Activated CD8-positive, alpha-beta T cell treated with anti-CD3 and anti-CD28 coated beads for 36 hours (primary cell): ENCODE measurements around the gene ARMC3. TPM values are rescaled to one million over a fixed set of nuclear protein-coding genes. Genes with fewer than 3 reads are reported as not detected.

Experiments used
- ATAC-seq: fragments of 200-7000 bp; cut with Tn5 transposase; one replicate; pipeline ENCODE4 v1.10.0; 2021; ENCODE audit warnings: mild to moderate bottlenecking, moderate library complexity
- CTCF ChIA-PET: fragments of 350-600 bp; sonication (Branson Sonifier 250); formaldehyde crosslinking; loops from one replicate; lab custom pipeline; 2021; ENCODE audit warnings: antibody characterized with exemption; lab: Charles Lee
- POLR2A ChIA-PET: fragments of 350-600 bp; sonication (Branson Sonifier 250); formaldehyde crosslinking; loops from one replicate; lab custom pipeline; 2021; ENCODE audit warnings: antibody characterized with exemption; lab: Charles Lee
- DNase-seq: peaks from one replicate; pipeline ENCODE4 v3.0.0-alpha.2; 2020
- H3K27ac Mint-ChIP-seq: one replicate; pipeline ENCODE4 v1.8.0; 2021; ENCODE audit warnings: mild to moderate bottlenecking, mixed read lengths
- H3K27me3 Mint-ChIP-seq: one replicate; pipeline ENCODE4 v1.8.0; 2021; ENCODE audit warnings: mixed read lengths
- H3K36me3 Mint-ChIP-seq: one replicate; pipeline ENCODE4 v1.8.0; 2021; ENCODE audit warnings: low read depth, mixed read lengths
- H3K4me1 Mint-ChIP-seq: one replicate; pipeline ENCODE4 v1.8.0; 2021; ENCODE audit warnings: low read depth, mixed read lengths
- H3K4me3 Mint-ChIP-seq: one replicate; pipeline ENCODE4 v1.8.0; 2021; ENCODE audit warnings: mild to moderate bottlenecking, moderate library complexity, mixed read lengths
- H3K9me3 Mint-ChIP-seq: one replicate; pipeline ENCODE4 v1.8.0; 2021; ENCODE audit warnings: mixed read lengths
- intact Hi-C: fragments of 100-400 bp; cut with micrococcal nuclease; formaldehyde crosslinking; loops from one replicate; pipeline ENCODE4 v1.10.0; 2022
- total RNA-seq, 2 experiments: library from RNA; stranded (reverse); gene quantifications; one replicate each; pipeline ENCODE4 v1.2.3, GENCODE V29; 2021
- TF ChIP-seq, protein P1 (sequence below): fragments of 200-600 bp; IDR thresholded peaks from one replicate; pipeline ENCODE4 v1.8.0; 2022; ENCODE audit warnings: antibody characterized with exemption, mild to moderate bottlenecking

Gene ARMC3
- total RNA-seq, 2 experiments from 2014 or later: not detected

GRCh38 chr10:23001901-23002516, 74.2 kb downstream of the ARMC3 start:
- DNase-seq: no peak
- TF ChIP-seq, protein P1, sequence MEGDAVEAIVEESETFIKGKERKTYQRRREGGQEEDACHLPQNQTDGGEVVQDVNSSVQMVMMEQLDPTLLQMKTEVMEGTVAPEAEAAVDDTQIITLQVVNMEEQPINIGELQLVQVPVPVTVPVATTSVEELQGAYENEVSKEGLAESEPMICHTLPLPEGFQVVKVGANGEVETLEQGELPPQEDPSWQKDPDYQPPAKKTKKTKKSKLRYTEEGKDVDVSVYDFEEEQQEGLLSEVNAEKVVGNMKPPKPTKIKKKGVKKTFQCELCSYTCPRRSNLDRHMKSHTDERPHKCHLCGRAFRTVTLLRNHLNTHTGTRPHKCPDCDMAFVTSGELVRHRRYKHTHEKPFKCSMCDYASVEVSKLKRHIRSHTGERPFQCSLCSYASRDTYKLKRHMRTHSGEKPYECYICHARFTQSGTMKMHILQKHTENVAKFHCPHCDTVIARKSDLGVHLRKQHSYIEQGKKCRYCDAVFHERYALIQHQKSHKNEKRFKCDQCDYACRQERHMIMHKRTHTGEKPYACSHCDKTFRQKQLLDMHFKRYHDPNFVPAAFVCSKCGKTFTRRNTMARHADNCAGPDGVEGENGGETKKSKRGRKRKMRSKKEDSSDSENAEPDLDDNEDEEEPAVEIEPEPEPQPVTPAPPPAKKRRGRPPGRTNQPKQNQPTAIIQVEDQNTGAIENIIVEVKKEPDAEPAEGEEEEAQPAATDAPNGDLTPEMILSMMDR: no peak
- peaks cover 19% of the 10 kb centered on the region for H3K27me3 Mint-ChIP-seq
- no peaks in the 10 kb centered on the region for H3K4me1 Mint-ChIP-seq
- intact Hi-C loops: no loop called here
- POLR2A ChIA-PET: no interaction called here
- no peak for ATAC-seq
- H3K4me3 Mint-ChIP-seq: no peak overlapping the region
- no peak overlapping the region for H3K27ac Mint-ChIP-seq
- H3K9me3 Mint-ChIP-seq: no peaks in the 10 kb centered on the region
- H3K36me3 Mint-ChIP-seq: no peaks in the 10 kb centered on the region
- CTCF ChIA-PET: interaction anchor here (2.2 kb wide), 1 partner anchor 13 kb away, joined by 8 read pairs; no protein-coding TSS in a partner anchor

DNA sequence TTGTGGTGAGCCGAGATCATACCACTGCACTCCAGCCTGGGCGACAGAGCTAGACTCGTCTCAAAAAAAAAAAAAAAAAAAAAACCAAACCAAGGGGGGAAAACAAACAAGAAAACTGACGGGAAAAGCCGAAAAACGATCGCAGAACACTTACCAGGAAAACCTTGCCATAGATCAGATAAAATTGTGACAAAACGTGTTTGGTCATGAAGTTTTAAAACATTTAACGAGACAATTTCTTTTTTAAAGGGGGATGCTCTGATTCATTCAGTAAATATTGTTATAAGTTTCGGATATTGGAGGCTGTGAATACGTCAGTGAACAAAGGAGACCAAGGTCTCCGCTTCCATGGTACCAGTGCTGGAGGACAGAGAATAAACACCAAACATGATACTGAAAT, 77.3 kb downstream of the ARMC3 start:
- TF ChIP-seq, protein P1: no peak
- no peak overlapping the region for H3K4me3 Mint-ChIP-seq
- ChIA-PET CTCF (no interaction called here), POLR2A (no interaction called here)
- no peaks in the 10 kb centered on the region for H3K9me3 Mint-ChIP-seq
- ATAC-seq (no peak), DNase-seq (no peak)
- H3K27ac Mint-ChIP-seq: no peak overlapping the region
- H3K36me3 Mint-ChIP-seq: no peaks in the 10 kb centered on the region
- no peaks in the 10 kb centered on the region for H3K4me1 Mint-ChIP-seq
- peaks cover 20% of the 10 kb centered on the region for H3K27me3 Mint-ChIP-seq
- intact Hi-C loops: no loop called here

GRCh38 chr10:23013581-23014335, 85.9 kb downstream of the ARMC3 start:
- Mint-ChIP-seq H3K36me3 (no peaks in the 10 kb centered on the region), H3K27me3 (peaks cover 15% of the 10 kb centered on the region), H3K4me3 (no peak overlapping the region), H3K27ac (no peak overlapping the region), H3K9me3 (no peaks in the 10 kb centered on the region), H3K4me1 (no peaks in the 10 kb centered on the region)
- POLR2A ChIA-PET: interaction anchor here (0.9 to 1.5 kb wide), 2 partner anchors 59 to 69 kb away, joined by 4 read pairs; no protein-coding TSS in a partner anchor
- TF ChIP-seq, protein P1: no peak
- DNase-seq: no peak
- no peak for ATAC-seq
- CTCF ChIA-PET: no interaction called here
- intact Hi-C loops: no loop called here

DNA sequence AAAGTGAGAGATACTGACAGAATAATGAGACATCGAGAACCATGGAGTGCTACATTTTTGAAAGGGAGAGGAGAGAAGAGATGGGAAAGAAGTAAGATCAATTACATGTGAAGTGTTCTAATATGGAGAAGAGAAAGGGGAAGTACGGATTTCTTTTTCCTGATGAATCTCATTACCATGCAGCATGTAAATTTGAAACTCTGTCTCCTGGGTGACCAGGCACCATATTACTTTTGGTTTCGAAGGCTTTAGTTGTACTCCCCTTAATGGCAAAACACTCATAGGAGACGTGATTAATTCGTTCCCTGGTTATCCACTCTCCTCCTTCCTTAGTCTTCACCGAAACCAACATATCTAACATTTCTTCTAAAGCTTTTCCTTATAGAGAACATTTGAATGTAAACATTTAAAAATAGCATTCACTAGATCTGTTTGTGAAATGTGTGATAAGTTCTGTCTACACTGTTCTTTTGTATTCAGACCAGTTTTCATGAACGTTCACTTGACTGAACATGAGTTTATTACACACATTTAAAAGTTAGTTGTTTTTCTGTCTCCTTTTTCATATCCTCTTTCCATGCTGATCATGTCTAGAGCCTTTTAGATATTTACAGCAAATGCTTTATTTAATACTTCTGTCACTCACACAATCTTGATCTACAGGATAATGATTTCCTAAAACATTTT, 87.3 kb downstream of the ARMC3 start:
- H3K27me3 Mint-ChIP-seq: peaks cover 13% of the 10 kb centered on the region
- intact Hi-C loops: no loop called here
- no peaks in the 10 kb centered on the region for H3K36me3 Mint-ChIP-seq
- ATAC-seq: no peak
- no peak overlapping the region for H3K27ac Mint-ChIP-seq
- no peak for DNase-seq
- no peaks in the 10 kb centered on the region for H3K4me1 Mint-ChIP-seq
- CTCF ChIA-PET: no interaction called here
- TF ChIP-seq, protein P1: no peak
- POLR2A ChIA-PET: no interaction called here
- H3K9me3 Mint-ChIP-seq: no peaks in the 10 kb centered on the region
- H3K4me3 Mint-ChIP-seq: no peak overlapping the region

- H3K27ac Mint-ChIP-seq: no peak overlapping the region
- no peak for ATAC-seq
- DNase-seq: no peak
- H3K4me1 Mint-ChIP-seq: no peaks in the 10 kb centered on the region
- H3K9me3 Mint-ChIP-seq: peaks cover 1% of the 10 kb centered on the region
- POLR2A ChIA-PET: no interaction called here
- peaks cover 18% of the 10 kb centered on the region for H3K27me3 Mint-ChIP-seq
- TF ChIP-seq, protein P1: no peak
- H3K36me3 Mint-ChIP-seq: no peaks in the 10 kb centered on the region
- CTCF ChIA-PET: no interaction called here
- intact Hi-C loops: no loop called here
- H3K4me3 Mint-ChIP-seq: no peak overlapping the region
Measured at GRCh38 chr10:23016636-23017035, 88.8 kb downstream of the ARMC3 start.
